Measurements from ENCODE around the gene CHI3L1.

Gene CHI3L1

GRCh38 chr1:203204756-203205155 lies 18.3 kb upstream of the CHI3L1 start:
- no peak for DNase-seq (ENCODE audit: low spot score)

- no peak for DNase-seq (ENCODE audit: low spot score)
These were observed 16.1 kb upstream of the CHI3L1 start for GRCh38 chr1:203202431-203203245.

- DNase-seq (ENCODE audit: low spot score) = no peak
These were observed 15.2 kb upstream of the CHI3L1 start for GRCh38 chr1:203201516-203202205.

- DNase-seq (ENCODE audit: low spot score) = no peak
These were observed 14.4 kb upstream of the CHI3L1 start for GRCh38 chr1:203200916-203201315.

- DNase-seq (ENCODE audit: low spot score) = no peak
These were observed 13.5 kb upstream of the CHI3L1 start for GRCh38 chr1:203199816-203200571.

GRCh38 chr1:203199481-203199815 lies 12.9 kb upstream of the CHI3L1 start:
- DNase-seq (ENCODE audit: low spot score) = no peak

GRCh38 chr1:203199002-203199401 lies 12.5 kb upstream of the CHI3L1 start:
- no peak for DNase-seq (ENCODE audit: low spot score)

GRCh38 chr1:203197625-203198024 lies 11.1 kb upstream of the CHI3L1 start:
- DNase-seq (ENCODE audit: low spot score) = no peak

GRCh38 chr1:203196371-203196770 lies 9.9 kb upstream of the CHI3L1 start:
- no peak for DNase-seq (ENCODE audit: low spot score)

GRCh38 chr1:203190949-203191348 lies 4.4 kb upstream of the CHI3L1 start:
- DNase-seq (ENCODE audit: low spot score) = no peak

- no peak for DNase-seq (ENCODE audit: low spot score)
These were observed 3.4 kb upstream of the CHI3L1 start for GRCh38 chr1:203189951-203190352.

- DNase-seq (ENCODE audit: low spot score) = no peak
These were observed 2.3 kb upstream of the CHI3L1 start for GRCh38 chr1:203188686-203189232.

- no peak for DNase-seq (ENCODE audit: low spot score)
These were observed 1.3 kb upstream of the CHI3L1 start for GRCh38 chr1:203187689-203188264.

- DNase-seq (ENCODE audit: low spot score) = no peak
These were observed 791 bp upstream of the CHI3L1 start for GRCh38 chr1:203187304-203187685.

- no peak for DNase-seq (ENCODE audit: low spot score)
These were observed 436 bp downstream of the CHI3L1 start for GRCh38 chr1:203186091-203186445.

- DNase-seq (ENCODE audit: low spot score) = no peak
These were observed 919 bp downstream of the CHI3L1 start for GRCh38 chr1:203185585-203185984.

GRCh38 chr1:203185061-203185461 lies 1.4 kb downstream of the CHI3L1 start:
- no peak for DNase-seq (ENCODE audit: low spot score)

GRCh38 chr1:203184467-203184866 lies 2.0 kb downstream of the CHI3L1 start:
- DNase-seq (ENCODE audit: low spot score) = no peak

GRCh38 chr1:203183828-203184227 lies 2.7 kb downstream of the CHI3L1 start:
- no peak for DNase-seq (ENCODE audit: low spot score)

GRCh38 chr1:203182387-203182953 lies 4.0 kb downstream of the CHI3L1 start:
- DNase-seq (ENCODE audit: low spot score) = no peak

- no peak for DNase-seq (ENCODE audit: low spot score)
These were observed 4.7 kb downstream of the CHI3L1 start for GRCh38 chr1:203181586-203182386.

Measured in SW480 (cell line).